K562 (cell line): ENCODE results near the gene FAM72C.
"Not testable (repeated sequence)": the region's sequence is repeated elsewhere in the genome, so short reads cannot be mapped to it uniquely, and the experiment has no call there.

Experiments
- BCL6 ChIP-seq: fragments of 250-450 bp; sonication (Bioruptor Pico); IDR thresholded peaks from 2 replicates; pipeline ENCODE4 v1.4.0; 2020
- CBX3 ChIP-seq, 2 experiments: IDR thresholded peaks; 1 replicate in 1 of 2; 2 replicates in 1 of 2; pipeline ENCODE4 v1.6.1; 2012; ENCODE audit warnings: inconsistent platforms in 2 of 2, low read length in 2 of 2, borderline replicate concordance in 1 of 2, control low read depth in 1 of 2
- CTCF ChIP-seq, 3 experiments: IDR thresholded peaks in 2 of 3; conservative IDR thresholded peaks in 1 of 3; 2 replicates each; pipeline ENCODE4 v1.5.1; 2011 to 2012; ENCODE audit warnings: low read length in 3 of 3, mild to moderate bottlenecking in 3 of 3, control low read depth in 2 of 3, improper control_type of control experiment in 1 of 3, inconsistent platforms in 1 of 3, low read depth in 1 of 3, mixed read lengths in 1 of 3, moderate library complexity in 1 of 3; ENCODE audit not compliant: insufficient read depth in 2 of 3
- FOXP4 ChIP-seq: sonication (generic); formaldehyde crosslinking; IDR thresholded peaks from 2 replicates; pipeline ENCODE4 v1.8.0; 2022; ENCODE audit warnings: mild to moderate bottlenecking, missing genetic modification reagents, borderline replicate concordance
- MAFF ChIP-seq: IDR thresholded peaks from 2 replicates; pipeline ENCODE4 v1.6.1; 2012; ENCODE audit warnings: low read length, improper control_type of control experiment
- MAFK ChIP-seq: IDR thresholded peaks from 2 replicates; pipeline ENCODE4 v1.6.1; 2011; ENCODE audit warnings: low read length, improper control_type of control experiment
- MAX ChIP-seq: sonication (generic); formaldehyde crosslinking; IDR thresholded peaks from 2 replicates; pipeline ENCODE4 v1.9.0; 2022; ENCODE audit warnings: mild to moderate bottlenecking, missing genetic modification reagents
- NBN ChIP-seq: fragments of 450-650 bp; IDR thresholded peaks from 2 replicates; pipeline ENCODE4 v1.6.1; 2016; ENCODE audit warnings: low read depth, mild to moderate bottlenecking
- PATZ1 ChIP-seq: fragments of 250-450 bp; sonication (Bioruptor Pico); IDR thresholded peaks from 2 replicates; pipeline ENCODE4 v1.5.0; 2020; ENCODE audit warnings: mild to moderate bottlenecking, borderline replicate concordance
- RCOR1 ChIP-seq, 2 experiments: IDR thresholded peaks; 2 replicates each; pipeline ENCODE4 v1.6.1; 2012; ENCODE audit warnings: low read depth in 2 of 2, low read length in 2 of 2, borderline replicate concordance in 1 of 2, improper control_type of control experiment in 1 of 2
- SMARCC2 ChIP-seq: fragments of 450-650 bp; IDR thresholded peaks from 2 replicates; pipeline ENCODE4 v1.6.1; 2017; ENCODE audit warnings: antibody characterized with exemption, moderate library complexity, mild to moderate bottlenecking, low read depth
- TAL1 ChIP-seq: fragments of 450-650 bp; IDR thresholded peaks from 2 replicates; pipeline ENCODE4 v1.6.1; 2016; ENCODE audit warnings: mild to moderate bottlenecking
- ZFP1 ChIP-seq: fragments of 450-650 bp; formaldehyde crosslinking; IDR thresholded peaks from 2 replicates; pipeline ENCODE4 v1.4.0; 2020; ENCODE audit warnings: mild to moderate bottlenecking, mixed read lengths

- TF ChIP-seq PATZ1 (CRISPR knock-in tag); MAFK; MAFF; FOXP4 (CRISPR knock-in tag); CBX3 (IDR thresholded peaks at IDR 0.05; ENCODE audit: borderline replicate concordance in 1 of 2, low read length in 2 of 2); MAX (CRISPR knock-in tag); TAL1; RCOR1 (IDR thresholded peaks at IDR 0.05; ENCODE audit: borderline replicate concordance in 1 of 2, low read depth in 2 of 2, low read length in 2 of 2); BCL6 (CRISPR knock-in tag); ZFP1 (CRISPR knock-in tag); CTCF (IDR thresholded peaks at IDR 0.05 in 2 of 3, conservative IDR thresholded peaks at IDR 0.05 in 1 of 3; ENCODE audit: insufficient read depth in 2 of 3, low read depth in 1 of 3, low read length in 3 of 3); SMARCC2; NBN: not testable (repeated sequence)
Observed at GRCh38 chr1:143973876-143974414, 2.2 kb upstream of the FAM72C start.
